Measurements from ENCODE around the gene KCNH4. TPM values are rescaled to one million over a fixed set of nuclear protein-coding genes. Genes with fewer than 3 reads are reported as not detected.
A peak's percentile ranks its signal among the peaks of the same experiment; 100 is the strongest.
"Not testable (repeated sequence)": the region's sequence is repeated elsewhere in the genome, so short reads cannot be mapped to it uniquely, and the experiment has no call there.

Gene KCNH4
- total RNA-seq, 5 donors from 2014 or later (not counting 1 experiment from before 2014, with no cell fraction given), result 0.06 to 0.35 (median 0.20) TPM; not detected in 1

- Mint-ChIP-seq H3K9me3 (no peaks in the 10 kb centered on the region), H3K4me1 (peaks cover 22 to 30% (median 29%) of the 10 kb centered on the region in 3 donors), H3K27me3 (no peaks in the 10 kb centered on the region), H3K27ac (no peak overlapping the region), H3K4me3 (no peak overlapping the region), H3K36me3 (peaks cover 3% of the 10 kb centered on the region)
- ChIA-PET CTCF (interaction anchor here in 1 of 2 donors (0.9 kb wide), 1 partner anchor 34 kb away, joined by 10 read pairs; no protein-coding TSS in a partner anchor), POLR2A (interaction anchor here in 1 of 2 donors (0.9 kb wide), 1 partner anchor 14 kb away, joined by 3 read pairs; no protein-coding TSS in a partner anchor)
- Histone ChIP-seq H3K27me3 (replicated peaks in 1 of 2; ENCODE audit: control insufficient read depth in 2 of 2, extremely low read depth in 1 of 2, insufficient read depth in 2 of 2, low read length in 1 of 2) (no peaks in the 10 kb centered on the region), H3K4me3 (ENCODE audit: control insufficient read depth in 1 of 2, extremely low read depth in 1 of 2, low read length in 1 of 2) (no peak overlapping the region), H3K9me3 (no peaks in the 10 kb centered on the region), H3K27ac (ENCODE audit: low read length) (no peak overlapping the region), H3K36me3 (ENCODE audit: control insufficient read depth in 2 of 2, extremely low read depth in 1 of 2, insufficient read depth in 1 of 2, low read length in 1 of 2) (no peaks in the 10 kb centered on the region), H3K4me1 (ENCODE audit: control insufficient read depth in 1 of 2, extremely low read depth in 1 of 2, insufficient read depth in 2 of 2, low read length in 2 of 2) (peaks cover 5 to 34% of the 10 kb centered on the region in 2 experiments)
- DNase-seq (no peak), ATAC-seq (replicated peaks in 1 of 4) (no peak)
- WGBS (ENCODE audit: insufficient coverage), result 76% methylated on average over 2 of the region's 2 CpGs
Observed at GRCh38 chr17:42187833-42188232, 6.9 kb upstream of the KCNH4 start.

GRCh38 chr17:42186191-42186590 lies 5.2 kb upstream of the KCNH4 start:
- H3K4me1 ChIP-seq (ENCODE audit: control insufficient read depth in 1 of 2, extremely low read depth in 1 of 2, insufficient read depth in 2 of 2, low read length in 2 of 2), result peaks cover 5 to 33% of the 10 kb centered on the region in 2 experiments
- WGBS (ENCODE audit: insufficient coverage), result 91% methylated on average over 2 of the region's 5 CpGs
- CTCF ChIA-PET; H3K4me3 ChIP-seq (ENCODE audit: control insufficient read depth in 1 of 2, extremely low read depth in 1 of 2, low read length in 1 of 2); H3K27me3 ChIP-seq (replicated peaks in 1 of 2; ENCODE audit: control insufficient read depth in 2 of 2, extremely low read depth in 1 of 2, insufficient read depth in 2 of 2, low read length in 1 of 2); H3K27ac ChIP-seq (ENCODE audit: low read length); ATAC-seq (replicated peaks in 1 of 4); H3K27me3 Mint-ChIP-seq; POLR2A ChIA-PET; DNase-seq; H3K36me3 ChIP-seq (ENCODE audit: control insufficient read depth in 2 of 2, extremely low read depth in 1 of 2, insufficient read depth in 1 of 2, low read length in 1 of 2); H3K9me3 Mint-ChIP-seq; H3K9me3 ChIP-seq; H3K36me3 Mint-ChIP-seq: not testable (repeated sequence)
- Mint-ChIP-seq H3K4me1 (peaks cover 22 to 37% (median 32%) of the 10 kb centered on the region in 3 donors), H3K4me3 (peak overlapping the region in 2 of 3 donors; percentile 43 to 84), H3K27ac (peak overlapping the region in 1 of 2 donors; percentile 75)

GRCh38 chr17:42185621-42185930 lies 4.6 kb upstream of the KCNH4 start:
- peaks cover 5 to 39% of the 10 kb centered on the region in 2 experiments for H3K4me1 ChIP-seq (ENCODE audit: control insufficient read depth in 1 of 2, extremely low read depth in 1 of 2, insufficient read depth in 2 of 2, low read length in 2 of 2)
- DNase-seq (no peak), ATAC-seq (replicated peaks in 1 of 4) (no peak)
- H3K4me3 ChIP-seq (ENCODE audit: control insufficient read depth in 1 of 2, extremely low read depth in 1 of 2, low read length in 1 of 2), result no peak overlapping the region
- H3K27me3 ChIP-seq (replicated peaks in 1 of 2; ENCODE audit: control insufficient read depth in 2 of 2, extremely low read depth in 1 of 2, insufficient read depth in 2 of 2, low read length in 1 of 2), result peaks cover 0 to 10% of the 10 kb centered on the region in 2 experiments
- Mint-ChIP-seq H3K9me3 (no peaks in the 10 kb centered on the region), H3K27me3 (peaks cover 0 to under 1% of the 10 kb centered on the region in 2 donors), H3K4me1 (peaks cover 23 to 39% (median 34%) of the 10 kb centered on the region in 3 donors), H3K4me3 (peak overlapping the region in 1 of 3 donors; percentile 84), H3K27ac (no peak overlapping the region), H3K36me3 (peaks cover 3% of the 10 kb centered on the region)
- H3K9me3 ChIP-seq, result no peaks in the 10 kb centered on the region
- ChIA-PET POLR2A (no interaction called here), CTCF (no interaction called here)
- H3K27ac ChIP-seq (ENCODE audit: low read length), result no peak overlapping the region
- H3K36me3 ChIP-seq (ENCODE audit: control insufficient read depth in 2 of 2, extremely low read depth in 1 of 2, insufficient read depth in 1 of 2, low read length in 1 of 2), result no peaks in the 10 kb centered on the region
- no CpG with 5 or more reads among the region's 7 CpGs for WGBS (ENCODE audit: insufficient coverage)

- H3K36me3 ChIP-seq (ENCODE audit: control insufficient read depth in 2 of 2, extremely low read depth in 1 of 2, insufficient read depth in 1 of 2, low read length in 1 of 2), result no peaks in the 10 kb centered on the region
- no peak for ATAC-seq (replicated peaks in 1 of 4)
- Mint-ChIP-seq H3K27me3 (peaks cover 3 to 6% of the 10 kb centered on the region in 2 donors), H3K36me3 (no peaks in the 10 kb centered on the region), H3K27ac (peak within 1 kb of the TSS; percentile 79 to 83), H3K9me3 (no peaks in the 10 kb centered on the region), H3K4me1 (peaks cover 28 to 45% (median 34%) of the 10 kb centered on the region in 3 donors), H3K4me3 (peak within 1 kb of the TSS; percentile 66 to 89 (median 84))
- H3K27me3 ChIP-seq (replicated peaks in 1 of 2; ENCODE audit: control insufficient read depth in 2 of 2, extremely low read depth in 1 of 2, insufficient read depth in 2 of 2, low read length in 1 of 2), result peaks cover 0 to 16% of the 10 kb centered on the region in 2 experiments
- peak in 1 of 35 experiments; percentile 33 for DNase-seq
- H3K4me3 ChIP-seq (ENCODE audit: control insufficient read depth in 1 of 2, extremely low read depth in 1 of 2, low read length in 1 of 2), result peak within 1 kb of the TSS; percentile 62 to 80
- H3K27ac ChIP-seq (ENCODE audit: low read length), result peak within 1 kb of the TSS; percentile 57
- H3K4me1 ChIP-seq (ENCODE audit: control insufficient read depth in 1 of 2, extremely low read depth in 1 of 2, insufficient read depth in 2 of 2, low read length in 2 of 2), result peaks cover 5 to 45% of the 10 kb centered on the region in 2 experiments
- 87% methylated on average over 7 of the region's 11 CpGs for WGBS (ENCODE audit: insufficient coverage)
- no peaks in the 10 kb centered on the region for H3K9me3 ChIP-seq
- ChIA-PET CTCF (no interaction called here), POLR2A (no interaction called here)
Observed at GRCh38 chr17:42184713-42185620, 4.0 kb upstream of the KCNH4 start, which contains the start of gene HCRT. Gene HCRT, minus strand, starts transcription at chr17:42185452. Its CDS starts 87 bp downstream, at chr17:42185365.

- no peaks in the 10 kb centered on the region for H3K36me3 Mint-ChIP-seq
- H3K9me3 Mint-ChIP-seq, result no peaks in the 10 kb centered on the region
- peak overlapping the region; percentile 79 to 88 for H3K27ac Mint-ChIP-seq
- Histone ChIP-seq H3K4me3 (ENCODE audit: control insufficient read depth in 1 of 2, extremely low read depth in 1 of 2, low read length in 1 of 2) (peak overlapping the region; percentile 62 to 80), H3K27me3 (replicated peaks in 1 of 2; ENCODE audit: control insufficient read depth in 2 of 2, extremely low read depth in 1 of 2, insufficient read depth in 2 of 2, low read length in 1 of 2) (peaks cover 0 to 21% of the 10 kb centered on the region in 2 experiments), H3K4me1 (ENCODE audit: control insufficient read depth in 1 of 2, extremely low read depth in 1 of 2, insufficient read depth in 2 of 2, low read length in 2 of 2) (peaks cover 5 to 51% of the 10 kb centered on the region in 2 experiments), H3K27ac (ENCODE audit: low read length) (peak overlapping the region; percentile 66), H3K9me3 (no peaks in the 10 kb centered on the region), H3K36me3 (ENCODE audit: control insufficient read depth in 2 of 2, extremely low read depth in 1 of 2, insufficient read depth in 1 of 2, low read length in 1 of 2) (no peaks in the 10 kb centered on the region)
- peak overlapping the region; percentile 84 to 90 (median 89) for H3K4me3 Mint-ChIP-seq
- WGBS (ENCODE audit: insufficient coverage), result 4% methylated on average over 83 of the region's 83 CpGs
- ATAC-seq (replicated peaks in 1 of 4) (peak; percentile 73 to 81 (median 78)), DNase-seq (peak; percentile 36 to 85 (median 56))
- H3K4me1 Mint-ChIP-seq, result peaks cover 35 to 55% (median 35%) of the 10 kb centered on the region in 3 donors
- H3K27me3 Mint-ChIP-seq, result peaks cover 7 to 12% of the 10 kb centered on the region in 2 donors
- CTCF ChIA-PET, result interaction anchor here in 1 of 2 donors (1.4 kb wide), 1 partner anchor 10 kb away, joined by 5 read pairs; the partner anchor contains the start of gene GHDC
- POLR2A ChIA-PET, result no interaction called here
Observed at GRCh38 chr17:42183741-42184711, 3.1 kb upstream of the KCNH4 start.

Measured in T-cell (primary cell).